Panc1 (cell line): ENCODE results near the gene QSOX1. TPM values are rescaled to one million over a fixed set of nuclear protein-coding genes. Genes with fewer than 3 reads are reported as not detected.

Experiments used
- ATAC-seq: fragments of 200-7000 bp; cut with Tn5 transposase; 2 replicates; pipeline ENCODE4 v1.9.1; 2020; ENCODE audit warnings: mild to moderate bottlenecking, moderate library complexity
- BruUV-seq: library from RNA; stranded (reverse); fragments of 400-500 nt; replicated peaks from 2 replicates; lab custom pipeline; 2021; lab: Mats Ljungman, UMichigan
- CTCF ChIA-PET: fragments of 300-600 bp; sonication (Branson Sonifier 250); formaldehyde crosslinking; loops from one replicate; lab custom pipeline; 2022; ENCODE audit warnings: antibody characterized with exemption; lab: Charles Lee
- POLR2A ChIA-PET: fragments of 300-600 bp; sonication (Branson Sonifier 250); formaldehyde crosslinking; loops from one replicate; lab custom pipeline; 2022; ENCODE audit warnings: antibody characterized with exemption; lab: Charles Lee
- DNase-seq: peaks from one replicate; pipeline ENCODE4 v3.0.0-alpha.2; 2010; ENCODE audit warnings: low read depth, low spot score
- H3K27ac ChIP-seq: 2 replicates; pipeline ENCODE4 v1.5.1; 2011; ENCODE audit warnings: mild to moderate bottlenecking, low read length, inconsistent platforms
- H3K27me3 ChIP-seq: fragments of 200-500 bp; sonication (Bioruptor generic); 2 replicates; pipeline ENCODE4 v1.6.0; 2014; ENCODE audit warnings: low read length, inconsistent platforms; ENCODE audit not compliant: control insufficient read depth, insufficient read depth
- H3K36me3 ChIP-seq: fragments of 200-500 bp; sonication (Bioruptor generic); 2 replicates; pipeline ENCODE4 v1.5.1; 2014; ENCODE audit warnings: inconsistent platforms, mild to moderate bottlenecking, low read length, moderate library complexity; ENCODE audit not compliant: control insufficient read depth, insufficient read depth
- H3K4me1 ChIP-seq: 2 replicates; pipeline ENCODE4 v1.5.1; 2011; ENCODE audit warnings: inconsistent platforms, mild to moderate bottlenecking, low read length, moderate library complexity; ENCODE audit not compliant: control insufficient read depth, insufficient read depth
- H3K4me3 ChIP-seq, 2 experiments: 2 replicates each; pipeline ENCODE4 v1.5.1; 2011 to 2012; ENCODE audit warnings: low read depth in 2 of 2, low read length in 2 of 2, mild to moderate bottlenecking in 2 of 2, inconsistent platforms in 1 of 2, moderate library complexity in 1 of 2
- H3K9me3 ChIP-seq: fragments of 200-500 bp; sonication (Bioruptor generic); 2 replicates; pipeline ENCODE4 v1.5.1; 2014; ENCODE audit warnings: low read depth, mild to moderate bottlenecking, inconsistent platforms, low read length, moderate library complexity; ENCODE audit not compliant: control insufficient read depth, insufficient read depth
- CTCF ChIP-seq: fragments of 450-650 bp; IDR thresholded peaks from 2 replicates; pipeline ENCODE4 v1.5.1; 2017; ENCODE audit warnings: mild to moderate bottlenecking
- POLR2AphosphoS5 ChIP-seq: IDR thresholded peaks from 2 replicates; pipeline ENCODE4 v1.6.1; 2012; ENCODE audit warnings: mild to moderate bottlenecking, low read depth, low read length, moderate library complexity
- REST ChIP-seq, 2 experiments: IDR thresholded peaks; 2 replicates each; pipeline ENCODE4 v1.6.1; 2011 to 2012; ENCODE audit warnings: low read depth in 2 of 2, control low read depth in 1 of 2, low read length in 1 of 2, mild to moderate bottlenecking in 1 of 2, moderate library complexity in 1 of 2; ENCODE audit not compliant: insufficient read depth in 1 of 2
- SIN3A ChIP-seq: IDR thresholded peaks from 2 replicates; pipeline ENCODE4 v1.6.1; 2012; ENCODE audit warnings: low read depth, mild to moderate bottlenecking, low read length, moderate library complexity, borderline replicate concordance; ENCODE audit not compliant: insufficient read depth
- TCF7L2 ChIP-seq: IDR thresholded peaks from 2 replicates; pipeline ENCODE4 v1.6.1; 2011; ENCODE audit warnings: mild to moderate bottlenecking, low read depth, low read length, inconsistent platforms
- in situ Hi-C: cut with HindIII; loops from 2 replicates; pipeline ENCODE4 v1.10.0; 2016; ENCODE audit warnings: low sequenced_read_pairs, low pct_unique_long_range_greater_than_20kb
- intact Hi-C: fragments of 100-400 bp; cut with micrococcal nuclease; formaldehyde crosslinking; loops from one replicate; pipeline ENCODE4 v1.10.0; 2022; ENCODE audit not compliant: unreplicated experiment
- total RNA-seq: library from RNA; stranded (reverse); gene quantifications from one replicate; pipeline ENCODE4 v1.2.1, GENCODE V29; 2021; ENCODE audit not compliant: unreplicated experiment

Gene QSOX1
- total RNA-seq, 1 experiment from 2014 or later: 152 TPM

GRCh38 chr1:180247061-180247460 is 92.4 kb downstream of the QSOX1 start:
- intact Hi-C loops (no loop called here), in situ Hi-C loops (no loop called here)
- no peaks in the 10 kb centered on the region for H3K4me1 ChIP-seq
- no peak for TF ChIP-seq TCF7L2
- no peak for TF ChIP-seq REST (IDR thresholded peaks at IDR 0.05; ENCODE audit: insufficient read depth in 1 of 2, low read depth in 2 of 2, low read length in 1 of 2)
- no peak for TF ChIP-seq SIN3A
- TF ChIP-seq CTCF: no peak
- no peak for TF ChIP-seq POLR2AphosphoS5
- ATAC-seq (no peak), DNase-seq (no peak)
- no peaks in the 10 kb centered on the region for H3K9me3 ChIP-seq
- no peak overlapping the region for H3K4me3 ChIP-seq
- no peak overlapping the region for H3K27ac ChIP-seq
- BruUV-seq: no TSS peak
- no peaks in the 10 kb centered on the region for H3K27me3 ChIP-seq
- ChIA-PET CTCF (interaction anchor here (0.5 kb wide), 1 partner anchor 302 kb away, joined by 5 read pairs; no protein-coding TSS in a partner anchor), POLR2A (no interaction called here)
- H3K36me3 ChIP-seq: no peaks in the 10 kb centered on the region

- H3K4me1 ChIP-seq: no peaks in the 10 kb centered on the region
- BruUV-seq: no TSS peak
- POLR2A ChIA-PET: no interaction called here
- CTCF ChIA-PET: interaction anchor here (0.5 kb wide), 1 partner anchor 302 kb away, joined by 5 read pairs; no protein-coding TSS in a partner anchor
- no peaks in the 10 kb centered on the region for H3K36me3 ChIP-seq
- intact Hi-C loops (no loop called here), in situ Hi-C loops (no loop called here)
- no peaks in the 10 kb centered on the region for H3K27me3 ChIP-seq
- H3K9me3 ChIP-seq: no peaks in the 10 kb centered on the region
- H3K27ac ChIP-seq: no peak overlapping the region
- ATAC-seq (no peak), DNase-seq (no peak)
- TF ChIP-seq REST (IDR thresholded peaks at IDR 0.05; ENCODE audit: insufficient read depth in 1 of 2, low read depth in 2 of 2, low read length in 1 of 2) (no peak), SIN3A (no peak), POLR2AphosphoS5 (no peak), TCF7L2 (no peak), CTCF (no peak)
- no peak overlapping the region for H3K4me3 ChIP-seq
Observed at GRCh38 chr1:180247580-180247979, 92.9 kb downstream of the QSOX1 start.
